ENCODE measurements around the gene KIRREL2. TPM values are rescaled to one million over a fixed set of nuclear protein-coding genes. Genes with fewer than 3 reads are reported as not detected.

The KIRREL2 gene
- total RNA-seq (2022; extraction: Qiagen RNA extraction; ENCODE audit: low read depth): 0.46 to 0.74 TPM (median 0.53 TPM) in 5 replicates

GRCh38 chr19:35856546-35857149 lies at the start of gene KIRREL2:
Gene KIRREL2 (plus strand): TSS chr19:35856911. CDS start chr19:35857120, 209 bp downstream.

GRCh38 chr19:35812220-35813042 lies 44.3 kb upstream of the KIRREL2 start, which contains the start of gene PRODH2:
Gene PRODH2 (minus strand): TSS chr19:35812845. CDS start chr19:35812805, 40 bp downstream.

GRCh38 chr19:35852029-35852780 lies 4.5 kb upstream of the KIRREL2 start, which contains the start of gene NPHS1:
Gene NPHS1 (minus strand): TSS chr19:35852504. CDS start chr19:35851837, 667 bp downstream.

GRCh38 chr19:35868172-35868822 lies 11.6 kb downstream of the KIRREL2 start, which contains the start of gene APLP1:
Gene APLP1 (plus strand): TSS chr19:35868574. CDS start chr19:35868637, 63 bp downstream.

DNA sequence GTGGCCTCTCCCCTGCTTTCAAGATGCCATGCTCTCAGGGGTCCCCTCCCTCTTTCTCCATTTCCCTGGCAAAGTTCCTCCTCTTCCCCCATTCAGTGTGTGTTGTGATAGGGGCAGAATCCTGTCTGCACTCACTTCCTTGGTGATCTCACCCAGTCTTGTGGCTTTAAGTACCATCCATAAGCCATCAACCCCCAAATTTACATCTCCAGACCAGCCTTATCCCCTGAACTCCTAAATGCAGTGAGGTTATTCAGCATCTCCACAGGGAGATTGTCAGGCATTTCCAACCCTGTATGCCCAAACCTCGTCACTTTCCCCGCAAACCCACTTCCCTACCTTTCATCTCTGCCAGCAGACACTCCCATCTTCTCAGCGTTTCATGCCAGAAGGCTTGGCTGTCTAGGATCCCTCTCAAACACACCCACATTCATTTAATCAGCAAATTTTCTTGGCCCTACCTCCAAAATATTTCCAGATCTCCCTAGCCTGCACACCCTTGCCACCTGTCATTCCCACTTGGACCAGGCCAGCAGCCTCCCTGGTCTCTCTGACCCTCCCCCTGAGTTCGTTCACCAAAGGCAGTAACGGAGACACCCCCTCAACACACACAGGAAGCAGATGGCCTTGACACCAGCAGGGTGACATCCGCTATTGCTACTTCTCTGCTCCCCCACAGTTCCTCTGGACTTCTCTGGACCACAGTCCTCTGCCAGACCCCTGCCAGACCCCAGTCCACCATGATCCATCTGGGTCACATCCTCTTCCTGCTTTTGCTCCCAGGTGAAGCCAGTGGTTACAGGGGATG lies 45.3 kb downstream of the KIRREL2 start, which contains the start of gene HCST:
Gene HCST, plus strand, starts transcription at position 676 of the 808 bp plus-strand sequence. Its CDS starts 65 bp downstream, at position 741.

DNA sequence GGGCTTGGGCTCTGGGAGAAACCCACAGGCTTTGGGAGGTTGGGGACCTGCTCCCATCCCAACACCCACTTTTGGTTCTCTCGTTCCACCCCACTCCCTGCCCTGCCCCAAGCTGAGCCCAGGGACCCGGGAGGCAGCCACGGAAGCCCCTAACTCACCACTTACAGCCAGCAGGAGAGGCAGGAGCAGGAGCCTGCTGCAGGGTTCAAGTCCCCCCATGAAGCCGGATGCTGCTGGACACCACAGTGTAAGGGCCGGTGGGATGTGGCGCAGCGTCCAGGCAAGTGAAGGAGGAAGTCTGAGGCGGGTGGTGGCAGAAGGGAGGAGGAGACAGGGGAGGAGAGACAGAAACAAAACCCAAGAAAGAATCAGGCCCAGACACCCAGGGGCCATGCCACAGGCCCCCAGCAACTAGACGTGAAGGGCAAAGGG lies 51.3 kb downstream of the KIRREL2 start, which contains the start of gene TYROBP:
Gene TYROBP, minus strand, starts transcription at position 286 of the 432 bp plus-strand sequence. Its CDS starts 67 bp downstream, at position 219.

Other genes with a start within 250 kb of the KIRREL2 start
- gene HAUS5, start 244.2 kb upstream of the KIRREL2 start, total RNA-seq (2022; extraction: Qiagen RNA extraction; ENCODE audit: low read depth): 12.2 to 17.4 TPM (median 14.8 TPM) in 5 replicates
- gene RBM42, start 227.9 kb upstream of the KIRREL2 start, total RNA-seq (2022; extraction: Qiagen RNA extraction; ENCODE audit: low read depth): 147 to 204 TPM (median 201 TPM) in 5 replicates
- 2.1 to 3.1 TPM (median 2.2 TPM) in 5 replicates for gene ETV2, start 215.2 kb upstream of the KIRREL2 start, total RNA-seq (2022; extraction: Qiagen RNA extraction; ENCODE audit: low read depth)
- 1,289 to 1,613 TPM (median 1,322 TPM) in 5 replicates for gene COX6B1, start 208.6 kb upstream of the KIRREL2 start, total RNA-seq (2022; extraction: Qiagen RNA extraction; ENCODE audit: low read depth)
- 0.41 to 1.2 TPM (median 0.91 TPM) in 5 replicates for gene UPK1A, start 190.4 kb upstream of the KIRREL2 start, total RNA-seq (2022; extraction: Qiagen RNA extraction; ENCODE audit: low read depth)
- gene ZBTB32, start 152.4 kb upstream of the KIRREL2 start, total RNA-seq (2022; extraction: Qiagen RNA extraction; ENCODE audit: low read depth): not detected in 5 replicates
- 48.1 to 60.8 TPM (median 55.0 TPM) in 5 replicates for gene KMT2B, start 138.9 kb upstream of the KIRREL2 start, total RNA-seq (2022; extraction: Qiagen RNA extraction; ENCODE audit: low read depth)
- gene IGFLR1, start 114.5 kb upstream of the KIRREL2 start, total RNA-seq (2022; extraction: Qiagen RNA extraction; ENCODE audit: low read depth): 7.6 to 13.3 TPM (median 10.2 TPM) in 5 replicates
- gene U2AF1L4, start 111.5 kb upstream of the KIRREL2 start, total RNA-seq (2022; extraction: Qiagen RNA extraction; ENCODE audit: low read depth): 25.2 to 29.1 TPM (median 25.8 TPM) in 5 replicates
- gene PSENEN, start 111.3 kb upstream of the KIRREL2 start, total RNA-seq (2022; extraction: Qiagen RNA extraction; ENCODE audit: low read depth): 260 to 334 TPM (median 276 TPM) in 5 replicates
- 20.0 to 28.4 TPM (median 22.7 TPM) in 5 replicates for gene LIN37, start 108.3 kb upstream of the KIRREL2 start, total RNA-seq (2022; extraction: Qiagen RNA extraction; ENCODE audit: low read depth)
- 0.18 to 0.38 TPM (median 0.32 TPM) in 4 of 5 replicates, not detected in the other for gene HSPB6, start 99.9 kb upstream of the KIRREL2 start, total RNA-seq (2022; extraction: Qiagen RNA extraction; ENCODE audit: low read depth)
- gene PROSER3, start 98.7 kb upstream of the KIRREL2 start, total RNA-seq (2022; extraction: Qiagen RNA extraction; ENCODE audit: low read depth): 21.3 to 29.7 TPM (median 26.3 TPM) in 5 replicates
- 4.1 to 8.6 TPM (median 6.0 TPM) in 5 replicates for gene ARHGAP33, start 81.3 kb upstream of the KIRREL2 start, total RNA-seq (2022; extraction: Qiagen RNA extraction; ENCODE audit: low read depth)
- 0.18 to 0.80 TPM (median 0.29 TPM) in 5 replicates for gene PRODH2, start 44.1 kb upstream of the KIRREL2 start, total RNA-seq (2022; extraction: Qiagen RNA extraction; ENCODE audit: low read depth)
- 0.41 to 0.75 TPM (median 0.59 TPM) in 5 replicates for gene NPHS1, start 4.4 kb upstream of the KIRREL2 start, total RNA-seq (2022; extraction: Qiagen RNA extraction; ENCODE audit: low read depth)
- 65.9 to 95.9 TPM (median 93.4 TPM) in 5 replicates for gene APLP1, start 11.7 kb downstream of the KIRREL2 start, total RNA-seq (2022; extraction: Qiagen RNA extraction; ENCODE audit: low read depth)
- gene NFKBID, start 43.6 kb downstream of the KIRREL2 start, total RNA-seq (2022; extraction: Qiagen RNA extraction; ENCODE audit: low read depth): 4.8 to 7.4 TPM (median 6.3 TPM) in 5 replicates
- gene HCST, start 45.6 kb downstream of the KIRREL2 start, total RNA-seq (2022; extraction: Qiagen RNA extraction; ENCODE audit: low read depth): 0.28 to 0.45 TPM in 2 of 5 replicates, not detected in the others
- gene TYROBP, start 51.4 kb downstream of the KIRREL2 start, total RNA-seq (2022; extraction: Qiagen RNA extraction; ENCODE audit: low read depth): not detected in 5 replicates
- gene LRFN3, start 79.5 kb downstream of the KIRREL2 start, total RNA-seq (2022; extraction: Qiagen RNA extraction; ENCODE audit: low read depth): 13.5 to 23.2 TPM (median 21.2 TPM) in 5 replicates
- gene SDHAF1, start 138.3 kb downstream of the KIRREL2 start, total RNA-seq (2022; extraction: Qiagen RNA extraction; ENCODE audit: low read depth): 38.3 to 50.7 TPM (median 48.4 TPM) in 5 replicates
- gene SYNE4, start 151.9 kb downstream of the KIRREL2 start, total RNA-seq (2022; extraction: Qiagen RNA extraction; ENCODE audit: low read depth): 0.14 to 0.53 TPM (median 0.25 TPM) in 5 replicates
- 19.6 to 28.5 TPM (median 26.6 TPM) in 5 replicates for gene ALKBH6, start 157.3 kb downstream of the KIRREL2 start, total RNA-seq (2022; extraction: Qiagen RNA extraction; ENCODE audit: low read depth)
- 0.67 to 0.94 TPM (median 0.72 TPM) in 5 replicates for gene CLIP3, start 176.0 kb downstream of the KIRREL2 start, total RNA-seq (2022; extraction: Qiagen RNA extraction; ENCODE audit: low read depth)
- gene THAP8, start 197.4 kb downstream of the KIRREL2 start, total RNA-seq (2022; extraction: Qiagen RNA extraction; ENCODE audit: low read depth): 5.3 to 6.8 TPM (median 6.3 TPM) in 5 replicates
- 20.3 to 27.6 TPM (median 24.5 TPM) in 5 replicates for gene WDR62, start 198.0 kb downstream of the KIRREL2 start, total RNA-seq (2022; extraction: Qiagen RNA extraction; ENCODE audit: low read depth)